ENCODE data around the gene IGF2R. TPM values are rescaled to one million over a fixed set of nuclear protein-coding genes. Genes with fewer than 3 reads are reported as not detected.

The IGF2R gene
- total RNA-seq, 1 donor from 2014 or later = 156 TPM

DNA sequence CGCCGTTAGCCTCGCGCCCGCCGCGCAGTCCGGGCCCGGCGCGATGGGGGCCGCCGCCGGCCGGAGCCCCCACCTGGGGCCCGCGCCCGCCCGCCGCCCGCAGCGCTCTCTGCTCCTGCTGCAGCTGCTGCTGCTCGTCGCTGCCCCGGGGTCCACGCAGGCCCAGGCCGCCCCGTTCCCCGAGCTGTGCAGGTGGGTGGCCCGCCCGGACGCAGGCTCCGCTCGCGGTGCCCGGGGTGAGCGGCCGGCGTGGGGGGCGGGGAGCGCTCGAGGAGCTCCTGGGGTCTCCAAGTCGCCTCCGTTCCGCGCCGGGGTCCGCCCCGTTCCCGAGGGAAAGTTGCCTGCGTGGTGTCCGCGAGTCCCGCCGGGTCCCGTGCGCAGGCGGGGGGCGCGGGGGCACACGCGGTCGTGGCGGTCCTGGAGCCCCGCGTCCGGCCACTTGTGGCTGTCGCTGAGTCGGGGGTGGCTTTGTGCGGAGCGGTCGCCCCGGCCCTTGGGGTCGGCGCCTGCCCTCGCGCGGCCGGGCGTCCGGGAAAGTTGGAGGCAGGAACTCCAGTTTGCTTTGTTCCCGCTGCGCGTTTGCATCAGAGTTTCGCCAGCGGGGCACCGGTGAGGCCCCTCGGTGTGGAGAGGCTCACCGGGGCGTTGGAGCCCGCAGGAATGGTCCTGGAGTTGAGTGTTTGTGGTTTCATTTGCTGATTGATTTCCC, 476 bp downstream of the IGF2R start:
- Histone ChIP-seq H3K36me3 (no peaks in the 10 kb centered on the region), H3K27ac (peak overlapping the region; percentile 97), H3K4me3 (peak overlapping the region; percentile 96), H3K4me1 (peaks cover 44% of the 10 kb centered on the region), H3K27me3 (ENCODE audit: low read depth) (no peaks in the 10 kb centered on the region), H3K9me3 (no peaks in the 10 kb centered on the region)
- TF ChIP-seq, protein P1, sequence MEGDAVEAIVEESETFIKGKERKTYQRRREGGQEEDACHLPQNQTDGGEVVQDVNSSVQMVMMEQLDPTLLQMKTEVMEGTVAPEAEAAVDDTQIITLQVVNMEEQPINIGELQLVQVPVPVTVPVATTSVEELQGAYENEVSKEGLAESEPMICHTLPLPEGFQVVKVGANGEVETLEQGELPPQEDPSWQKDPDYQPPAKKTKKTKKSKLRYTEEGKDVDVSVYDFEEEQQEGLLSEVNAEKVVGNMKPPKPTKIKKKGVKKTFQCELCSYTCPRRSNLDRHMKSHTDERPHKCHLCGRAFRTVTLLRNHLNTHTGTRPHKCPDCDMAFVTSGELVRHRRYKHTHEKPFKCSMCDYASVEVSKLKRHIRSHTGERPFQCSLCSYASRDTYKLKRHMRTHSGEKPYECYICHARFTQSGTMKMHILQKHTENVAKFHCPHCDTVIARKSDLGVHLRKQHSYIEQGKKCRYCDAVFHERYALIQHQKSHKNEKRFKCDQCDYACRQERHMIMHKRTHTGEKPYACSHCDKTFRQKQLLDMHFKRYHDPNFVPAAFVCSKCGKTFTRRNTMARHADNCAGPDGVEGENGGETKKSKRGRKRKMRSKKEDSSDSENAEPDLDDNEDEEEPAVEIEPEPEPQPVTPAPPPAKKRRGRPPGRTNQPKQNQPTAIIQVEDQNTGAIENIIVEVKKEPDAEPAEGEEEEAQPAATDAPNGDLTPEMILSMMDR (IDR thresholded peaks at IDR 0.05) = no peak
- peak; percentile 52 to 53 for ATAC-seq
- intact Hi-C loops (cut with DNase I) = no loop called here
- peak; percentile 67 for DNase-seq

DNA sequence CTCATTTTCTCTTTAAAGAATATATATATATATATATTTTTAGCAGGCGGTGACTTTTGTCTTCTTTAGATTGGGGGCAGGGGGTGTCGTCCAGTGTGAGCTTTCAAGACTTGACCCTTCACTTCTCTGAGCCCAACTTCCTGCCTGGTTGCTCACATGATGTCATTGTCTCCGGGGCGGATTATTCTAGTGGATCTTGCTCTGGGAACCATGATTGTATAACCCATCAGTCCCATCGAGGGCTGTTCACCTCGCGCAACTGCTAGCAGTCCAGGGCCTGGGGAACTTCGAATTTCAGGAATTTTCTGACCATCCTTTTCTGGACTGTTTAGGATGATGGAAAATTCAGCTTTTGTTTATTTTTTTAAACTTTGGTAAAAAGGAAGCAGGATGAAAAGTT, 1.0 kb downstream of the IGF2R start:
- H3K27me3 ChIP-seq (ENCODE audit: low read depth) = no peaks in the 10 kb centered on the region
- DNase-seq (peak; percentile 56), ATAC-seq (peak; percentile 75 to 82)
- no peaks in the 10 kb centered on the region for H3K36me3 ChIP-seq
- H3K27ac ChIP-seq = peak overlapping the region; percentile 97
- TF ChIP-seq, protein P1 (IDR thresholded peaks at IDR 0.05) = no peak
- intact Hi-C loops (cut with DNase I) = no loop called here
- H3K9me3 ChIP-seq = no peaks in the 10 kb centered on the region
- peak overlapping the region; percentile 96 for H3K4me3 ChIP-seq
- H3K4me1 ChIP-seq = peaks cover 48% of the 10 kb centered on the region

DNA sequence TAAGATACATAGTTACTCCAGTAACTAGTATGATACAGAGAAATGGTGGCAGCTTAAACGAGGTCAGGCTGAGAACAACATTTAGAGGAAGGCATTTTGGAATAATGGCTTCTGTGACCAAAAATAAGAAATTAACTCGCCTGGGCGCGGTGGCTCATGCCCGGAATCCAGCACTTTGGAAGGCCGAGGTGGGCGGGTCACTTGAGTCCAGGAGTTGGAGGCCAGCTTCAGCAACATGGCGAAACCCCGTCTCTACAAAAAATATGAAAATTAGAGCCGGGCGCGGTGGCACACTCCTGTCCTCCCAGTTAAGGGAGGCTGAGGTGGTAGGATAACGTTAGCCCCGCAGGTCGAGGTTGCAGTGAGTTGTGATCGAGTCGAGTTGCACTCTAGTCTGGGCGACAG, 1.8 kb downstream of the IGF2R start:
- DNase-seq (no peak), ATAC-seq (no peak)
- Histone ChIP-seq H3K4me1 (peaks cover 48% of the 10 kb centered on the region), H3K9me3 (no peaks in the 10 kb centered on the region), H3K27ac (peak overlapping the region; percentile 97), H3K36me3 (no peaks in the 10 kb centered on the region), H3K27me3 (ENCODE audit: low read depth) (no peaks in the 10 kb centered on the region), H3K4me3 (peak overlapping the region; percentile 96)
- intact Hi-C loops (cut with DNase I) = no loop called here
- TF ChIP-seq, protein P1 (IDR thresholded peaks at IDR 0.05) = no peak

DNA sequence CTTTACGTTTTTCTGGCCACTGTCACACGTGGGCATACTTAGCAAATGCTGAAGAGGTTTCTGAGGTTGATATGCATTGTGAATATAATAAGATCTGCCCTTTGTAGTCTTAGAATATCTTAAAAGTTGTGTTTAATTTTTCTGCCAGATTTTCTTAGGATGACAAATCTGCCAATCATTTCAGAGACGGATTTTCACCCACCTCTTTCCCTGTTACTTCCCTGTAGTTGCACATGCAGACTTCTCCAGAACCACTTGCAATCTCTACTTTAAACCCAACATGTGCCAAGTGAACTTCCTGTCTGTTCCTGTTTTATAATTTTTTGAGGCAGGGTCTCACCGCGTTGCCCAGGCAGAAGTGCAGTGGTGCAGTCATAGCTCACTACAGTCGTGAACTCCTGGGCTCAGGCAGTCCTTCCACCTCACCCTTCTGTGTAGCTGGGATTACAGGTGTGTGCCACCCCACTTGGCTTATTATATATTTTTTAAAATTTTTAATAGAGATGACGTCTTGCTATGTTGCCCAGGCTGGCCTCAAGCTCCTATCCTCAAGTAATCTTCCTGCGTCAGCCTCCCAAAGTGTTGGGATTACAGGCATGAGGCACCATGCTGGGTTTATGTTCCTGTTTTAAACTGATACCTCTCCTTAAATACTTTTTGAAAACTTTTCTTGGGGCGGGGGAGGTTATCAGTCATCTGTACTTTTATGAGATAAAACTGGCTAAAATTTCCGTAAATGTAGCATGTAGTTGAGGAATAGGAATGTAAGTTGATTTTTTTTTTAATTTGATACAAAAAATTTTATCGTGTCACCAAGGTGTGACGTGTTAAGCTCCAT, 2.7 kb downstream of the IGF2R start:
- H3K4me1 ChIP-seq = peaks cover 52% of the 10 kb centered on the region
- ATAC-seq = no peak
- H3K27ac ChIP-seq = no peak overlapping the region
- TF ChIP-seq, protein P1 (IDR thresholded peaks at IDR 0.05) = no peak
- H3K36me3 ChIP-seq = no peaks in the 10 kb centered on the region
- H3K4me3 ChIP-seq = peak overlapping the region; percentile 96
- no peak for DNase-seq
- H3K27me3 ChIP-seq (ENCODE audit: low read depth) = no peaks in the 10 kb centered on the region
- intact Hi-C loops (cut with DNase I) = no loop called here
- H3K9me3 ChIP-seq = no peaks in the 10 kb centered on the region

DNA sequence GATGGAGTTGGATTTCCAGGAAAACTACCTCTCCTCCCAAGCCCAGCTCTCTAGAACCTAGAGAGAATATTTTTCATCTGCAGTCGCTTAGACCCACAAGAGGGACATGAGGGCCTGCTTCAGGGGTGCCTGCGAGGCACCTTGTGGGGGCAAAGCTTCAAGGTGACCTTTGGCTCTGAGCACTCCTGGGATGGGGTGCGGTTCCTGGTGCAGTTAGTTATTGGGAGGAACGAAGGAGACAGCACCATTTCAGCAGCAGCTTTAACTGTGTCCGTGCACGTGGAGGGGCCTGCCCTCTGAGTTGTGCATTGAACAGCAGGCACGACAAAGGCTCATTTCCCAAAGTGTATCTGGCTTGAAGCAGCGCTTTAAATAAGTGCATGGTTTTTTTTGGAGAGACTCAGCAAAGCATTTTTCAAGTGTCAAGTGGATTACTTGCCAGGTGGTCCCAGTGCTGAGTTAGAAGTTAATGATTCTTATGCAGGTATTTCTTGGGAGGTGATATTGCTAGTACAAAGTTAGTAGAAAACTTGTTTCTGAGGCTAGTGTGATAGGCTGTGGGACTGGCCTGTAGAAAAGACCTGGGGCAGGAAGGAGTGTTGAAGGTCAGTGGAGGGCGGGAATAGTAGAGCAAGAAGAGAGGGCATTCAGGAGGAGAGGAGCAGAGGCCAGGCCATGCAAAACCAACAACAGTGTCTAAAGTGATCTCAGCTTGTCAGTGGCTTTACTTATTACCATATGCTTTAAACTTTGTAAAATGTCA, 3.8 kb downstream of the IGF2R start:
- Histone ChIP-seq H3K36me3 (no peaks in the 10 kb centered on the region), H3K27me3 (ENCODE audit: low read depth) (no peaks in the 10 kb centered on the region), H3K9me3 (no peaks in the 10 kb centered on the region), H3K4me1 (peaks cover 64% of the 10 kb centered on the region), H3K27ac (no peak overlapping the region), H3K4me3 (no peak overlapping the region)
- intact Hi-C loops (cut with DNase I) = no loop called here
- ATAC-seq = no peak
- TF ChIP-seq, protein P1 (IDR thresholded peaks at IDR 0.05) = no peak
- no peak for DNase-seq
